ENCODE results near the gene EOMES. TPM values are rescaled to one million over a fixed set of nuclear protein-coding genes. Genes with fewer than 3 reads are reported as not detected.

The EOMES gene
- total and polyA plus RNA-seq, 2 donors (not counting 1 experiment from before 2014, with no cell fraction given) = 0.10 to 0.12 TPM

- 100% methylated on average over 2 of the region's 6 CpGs for WGBS (ENCODE audit: insufficient coverage)
- no peak overlapping the region for H3K27ac ChIP-seq (ENCODE audit: low read length in 2 of 2)
- H3K27me3 ChIP-seq (replicated peaks in 1 of 4; ENCODE audit: control extremely low read depth in 1 of 4, control insufficient read depth in 3 of 4, insufficient read depth in 4 of 4, low read length in 3 of 4) = peaks cover 0 to 3% (median 0%) of the 10 kb centered on the region in 4 experiments
- intact Hi-C loops (cut with micrococcal nuclease) = loop anchor here (1.0 kb wide), 3 partner anchors 197 to 369 kb away; partner anchors contain the start of gene SLC4A7
- H3K9ac ChIP-seq (ENCODE audit: low read length) = no peak overlapping the region
- H3K4me1 ChIP-seq (ENCODE audit: control insufficient read depth in 2 of 2, insufficient read depth in 2 of 2, low read length in 2 of 2) = peaks cover 5 to 17% of the 10 kb centered on the region in 2 donors
- H3K4me2 ChIP-seq (replicated peaks; ENCODE audit: low read depth, low read length, poor library complexity, severe bottlenecking) = peak overlapping the region; percentile 43
- no peaks in the 10 kb centered on the region for H3K79me2 ChIP-seq (ENCODE audit: control insufficient read depth, insufficient read depth, low read length)
- H3K9me3 ChIP-seq (ENCODE audit: control extremely low read depth in 1 of 3, control insufficient read depth in 2 of 3, insufficient read depth in 1 of 3, low read length in 2 of 3) = no peaks in the 10 kb centered on the region
- ATAC-seq (ENCODE audit: low read depth) = peak; percentile 90
- peak overlapping the region; percentile 33 for H2AFZ ChIP-seq (ENCODE audit: insufficient read depth, low read depth, low read length, poor library complexity, severe bottlenecking)
- Mint-ChIP-seq H3K4me1 (peaks cover 17% of the 10 kb centered on the region), H3K4me3 (peak overlapping the region; percentile 51), H3K9me3 (ENCODE audit: insufficient read depth) (no peaks in the 10 kb centered on the region), H3K27ac (peak overlapping the region; percentile 28), H3K27me3 (peaks cover 4% of the 10 kb centered on the region)
- peak; percentile 79 for TF ChIP-seq CTCF (IDR thresholded peaks at IDR 0.05)
- no peak for TF ChIP-seq EZH2 (IDR thresholded peaks at IDR 0.05; ENCODE audit: borderline replicate concordance, insufficient read depth, low read depth, low read length, poor library complexity, severe bottlenecking)
- ChIA-PET POLR2A (no interaction called here), CTCF (interaction anchor here (0.6 to 4.0 kb wide), 22 partner anchors 11 to 547 kb away, joined by 3 to 24 read pairs (median 4); no protein-coding TSS in a partner anchor)
- peak; percentile 87 for DNase-seq
- H4K20me1 ChIP-seq (ENCODE audit: control insufficient read depth, insufficient read depth, low read length, poor library complexity, severe bottlenecking) = no peaks in the 10 kb centered on the region
- no peaks in the 10 kb centered on the region for H3K36me3 ChIP-seq (replicated peaks in 1 of 2; ENCODE audit: control extremely low read depth in 1 of 2, control insufficient read depth in 1 of 2, extremely low read depth in 1 of 2, insufficient read depth in 2 of 2, low read length in 1 of 2)
- H3K4me3 ChIP-seq (ENCODE audit: control extremely low read depth in 1 of 5, extremely low read depth in 1 of 5, insufficient read depth in 1 of 5, low read depth in 2 of 5, low read length in 4 of 5) = peak overlapping the region in 1 of 5 experiments; percentile 26
These were observed 40.8 kb downstream of the EOMES start for GRCh38 chr3:27681249-27681748.

GRCh38 chr3:27680517-27681246, 41.4 kb downstream of the EOMES start:
- Histone ChIP-seq H3K79me2 (ENCODE audit: control insufficient read depth, insufficient read depth, low read length) (no peaks in the 10 kb centered on the region), H4K20me1 (ENCODE audit: control insufficient read depth, insufficient read depth, low read length, poor library complexity, severe bottlenecking) (no peaks in the 10 kb centered on the region), H2AFZ (ENCODE audit: insufficient read depth, low read depth, low read length, poor library complexity, severe bottlenecking) (peak overlapping the region; percentile 33), H3K4me3 (ENCODE audit: control extremely low read depth in 1 of 5, extremely low read depth in 1 of 5, insufficient read depth in 1 of 5, low read depth in 2 of 5, low read length in 4 of 5) (no peak overlapping the region), H3K27ac (ENCODE audit: low read length in 2 of 2) (no peak overlapping the region), H3K36me3 (replicated peaks in 1 of 2; ENCODE audit: control extremely low read depth in 1 of 2, control insufficient read depth in 1 of 2, extremely low read depth in 1 of 2, insufficient read depth in 2 of 2, low read length in 1 of 2) (no peaks in the 10 kb centered on the region), H3K4me2 (replicated peaks; ENCODE audit: low read depth, low read length, poor library complexity, severe bottlenecking) (peak overlapping the region; percentile 43), H3K27me3 (replicated peaks in 1 of 4; ENCODE audit: control extremely low read depth in 1 of 4, control insufficient read depth in 3 of 4, insufficient read depth in 4 of 4, low read length in 3 of 4) (peaks cover 0 to 3% (median 0%) of the 10 kb centered on the region in 4 experiments), H3K4me1 (ENCODE audit: control insufficient read depth in 2 of 2, insufficient read depth in 2 of 2, low read length in 2 of 2) (peaks cover 5 to 17% of the 10 kb centered on the region in 2 donors), H3K9ac (ENCODE audit: low read length) (no peak overlapping the region), H3K9me3 (ENCODE audit: control extremely low read depth in 1 of 3, control insufficient read depth in 2 of 3, insufficient read depth in 1 of 3, low read length in 2 of 3) (no peaks in the 10 kb centered on the region)
- ATAC-seq (ENCODE audit: low read depth) (peak; percentile 10), DNase-seq (no peak)
- CTCF ChIA-PET = interaction anchor here (0.6 to 4.0 kb wide), 19 partner anchors 10 to 546 kb away, joined by 3 to 24 read pairs (median 4); no protein-coding TSS in a partner anchor
- intact Hi-C loops (cut with micrococcal nuclease) = loop anchor here (1.0 kb wide), 3 partner anchors 196 to 368 kb away; partner anchors contain the start of gene SLC4A7
- no peak overlapping the region for H3K4me3 Mint-ChIP-seq
- WGBS (ENCODE audit: insufficient coverage) = 100% methylated on average over 2 of the region's 5 CpGs
- peaks cover 4% of the 10 kb centered on the region for H3K27me3 Mint-ChIP-seq
- TF ChIP-seq EZH2 (IDR thresholded peaks at IDR 0.05; ENCODE audit: borderline replicate concordance, insufficient read depth, low read depth, low read length, poor library complexity, severe bottlenecking) = no peak
- no peak for TF ChIP-seq CTCF (IDR thresholded peaks at IDR 0.05)
- H3K4me1 Mint-ChIP-seq = peaks cover 17% of the 10 kb centered on the region
- peak overlapping the region; percentile 6 for H3K27ac Mint-ChIP-seq
- no peaks in the 10 kb centered on the region for H3K9me3 Mint-ChIP-seq (ENCODE audit: insufficient read depth)
- POLR2A ChIA-PET = no interaction called here
